HFFc6 (cell line): Measurements from ENCODE around the gene GLRA1. TPM values are rescaled to one million over a fixed set of nuclear protein-coding genes. Genes with fewer than 3 reads are reported as not detected.
A peak's percentile ranks its signal among the peaks of the same experiment; 100 is the strongest.

Experiments
- DNase-seq: peaks from one replicate; pipeline ENCODE4 v3.0.0-alpha.2; 2018
- H3K27ac Mint-ChIP-seq: 2 replicates; pipeline ENCODE4 v1.8.0; 2020; ENCODE audit warnings: mild to moderate bottlenecking, mixed read lengths
- H3K27me3 Mint-ChIP-seq: 2 replicates; pipeline ENCODE4 v1.8.0; 2021; ENCODE audit warnings: mild to moderate bottlenecking, moderate library complexity, mixed read lengths; ENCODE audit not compliant: insufficient read depth
- H3K36me3 Mint-ChIP-seq: 2 replicates; pipeline ENCODE4 v1.8.0; 2021; ENCODE audit warnings: low read depth, mixed read lengths
- H3K4me1 Mint-ChIP-seq: 2 replicates; pipeline ENCODE4 v1.8.0; 2020; ENCODE audit warnings: low read depth, mixed read lengths
- H3K4me3 Mint-ChIP-seq: 2 replicates; pipeline ENCODE4 v1.8.0; 2020; ENCODE audit warnings: mild to moderate bottlenecking, moderate library complexity, mixed read lengths
- H3K9me3 Mint-ChIP-seq: 2 replicates; pipeline ENCODE4 v1.8.0; 2020; ENCODE audit warnings: mild to moderate bottlenecking, mixed read lengths
- total RNA-seq, 6 experiments: library from RNA; stranded (reverse); fragmentation: NEBNext Ultra II Directional; extraction: Animal tissue kit (Norgen Biotek cat#: 25700); gene quantifications; 2 replicates in 1 of 6; 3 replicates in 5 of 6; pipeline ENCODE4 v1.2.3, GENCODE V29; 2021
- TF ChIP-seq, protein P1 (sequence below): fragments of 200-600 bp; sonication (generic); IDR thresholded peaks from 2 replicates; pipeline ENCODE4 v1.5.0; 2021; ENCODE audit warnings: antibody characterized with exemption, mild to moderate bottlenecking

Gene GLRA1
- total RNA-seq, 6 experiments from 2014 or later = not detected

DNA sequence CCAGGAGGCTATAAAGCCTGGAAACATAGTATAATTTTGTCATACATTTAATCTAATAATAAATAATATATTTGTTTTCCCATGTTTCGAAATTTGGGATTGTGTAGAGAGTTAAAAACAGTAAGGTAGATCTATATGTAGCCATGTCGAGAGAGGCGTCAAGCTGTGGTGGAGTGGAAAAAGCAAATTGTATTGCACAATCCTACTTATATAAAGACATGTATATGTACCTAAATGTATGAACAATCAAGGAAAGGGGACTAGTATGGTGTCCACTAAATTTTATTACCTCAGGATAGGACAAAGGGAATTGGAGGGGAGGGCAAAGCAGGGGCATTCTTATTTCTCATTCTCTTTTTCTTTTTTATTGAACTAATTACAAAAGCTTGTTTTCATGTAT, 52.0 kb downstream of the GLRA1 start:
- Mint-ChIP-seq H3K36me3 (no peaks in the 10 kb centered on the region), H3K9me3 (no peaks in the 10 kb centered on the region), H3K4me3 (no peak overlapping the region), H3K4me1 (peaks cover 8% of the 10 kb centered on the region), H3K27ac (no peak overlapping the region), H3K27me3 (no peaks in the 10 kb centered on the region; the same call in none of the 2 replicates)
- TF ChIP-seq, protein P1, sequence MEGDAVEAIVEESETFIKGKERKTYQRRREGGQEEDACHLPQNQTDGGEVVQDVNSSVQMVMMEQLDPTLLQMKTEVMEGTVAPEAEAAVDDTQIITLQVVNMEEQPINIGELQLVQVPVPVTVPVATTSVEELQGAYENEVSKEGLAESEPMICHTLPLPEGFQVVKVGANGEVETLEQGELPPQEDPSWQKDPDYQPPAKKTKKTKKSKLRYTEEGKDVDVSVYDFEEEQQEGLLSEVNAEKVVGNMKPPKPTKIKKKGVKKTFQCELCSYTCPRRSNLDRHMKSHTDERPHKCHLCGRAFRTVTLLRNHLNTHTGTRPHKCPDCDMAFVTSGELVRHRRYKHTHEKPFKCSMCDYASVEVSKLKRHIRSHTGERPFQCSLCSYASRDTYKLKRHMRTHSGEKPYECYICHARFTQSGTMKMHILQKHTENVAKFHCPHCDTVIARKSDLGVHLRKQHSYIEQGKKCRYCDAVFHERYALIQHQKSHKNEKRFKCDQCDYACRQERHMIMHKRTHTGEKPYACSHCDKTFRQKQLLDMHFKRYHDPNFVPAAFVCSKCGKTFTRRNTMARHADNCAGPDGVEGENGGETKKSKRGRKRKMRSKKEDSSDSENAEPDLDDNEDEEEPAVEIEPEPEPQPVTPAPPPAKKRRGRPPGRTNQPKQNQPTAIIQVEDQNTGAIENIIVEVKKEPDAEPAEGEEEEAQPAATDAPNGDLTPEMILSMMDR = no peak
- DNase-seq = no peak

DNA sequence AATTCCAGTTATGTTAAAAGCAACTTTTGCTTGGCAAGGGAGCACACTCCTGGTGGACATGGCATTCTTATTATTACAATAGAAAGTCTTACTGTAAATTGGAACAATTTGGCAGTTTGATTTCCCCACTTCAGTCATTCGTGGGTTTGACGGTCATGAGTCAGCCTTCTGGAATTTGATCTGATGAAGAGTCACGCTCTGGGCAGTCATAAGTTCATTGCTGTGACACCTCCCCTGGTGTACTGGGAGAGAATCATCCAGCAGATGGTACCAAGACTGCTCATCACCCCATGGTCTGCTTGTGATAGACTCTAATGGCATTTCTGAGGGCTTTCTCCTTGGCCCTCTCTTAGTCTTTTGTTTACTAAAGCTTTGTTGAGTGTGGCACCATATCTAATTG, 53.8 kb downstream of the GLRA1 start:
- no peaks in the 10 kb centered on the region for H3K9me3 Mint-ChIP-seq
- peaks cover 1% of the 10 kb centered on the region for H3K27me3 Mint-ChIP-seq
- no peak overlapping the region for H3K27ac Mint-ChIP-seq
- H3K4me1 Mint-ChIP-seq = peaks cover 8% of the 10 kb centered on the region
- no peaks in the 10 kb centered on the region for H3K36me3 Mint-ChIP-seq
- TF ChIP-seq, protein P1 = no peak
- peak; percentile 38 for DNase-seq
- H3K4me3 Mint-ChIP-seq = no peak overlapping the region

DNA sequence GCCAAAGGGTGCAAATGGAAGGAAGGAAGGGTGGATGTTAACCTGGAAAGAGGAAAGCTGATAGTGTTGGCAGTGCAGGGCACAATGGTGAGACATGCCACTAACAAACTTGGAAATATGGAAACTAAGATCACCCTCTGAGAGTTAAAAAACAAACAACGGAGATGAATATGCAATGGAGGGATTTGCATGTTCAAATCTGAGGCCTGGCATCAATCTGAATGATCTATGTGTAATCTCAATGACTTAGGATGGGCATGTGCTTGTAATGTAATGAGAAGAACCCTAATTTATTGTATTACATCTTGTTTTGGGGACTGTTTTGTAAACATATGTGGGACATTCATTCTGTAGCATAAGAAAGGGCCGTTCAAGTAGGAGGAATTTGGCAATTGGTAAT, 54.4 kb downstream of the GLRA1 start:
- TF ChIP-seq, protein P1 = no peak
- Mint-ChIP-seq H3K4me3 (no peak overlapping the region), H3K9me3 (no peaks in the 10 kb centered on the region), H3K27me3 (peaks cover 1% of the 10 kb centered on the region), H3K27ac (no peak overlapping the region), H3K4me1 (peaks cover 8% of the 10 kb centered on the region), H3K36me3 (no peaks in the 10 kb centered on the region)
- no peak for DNase-seq

DNA sequence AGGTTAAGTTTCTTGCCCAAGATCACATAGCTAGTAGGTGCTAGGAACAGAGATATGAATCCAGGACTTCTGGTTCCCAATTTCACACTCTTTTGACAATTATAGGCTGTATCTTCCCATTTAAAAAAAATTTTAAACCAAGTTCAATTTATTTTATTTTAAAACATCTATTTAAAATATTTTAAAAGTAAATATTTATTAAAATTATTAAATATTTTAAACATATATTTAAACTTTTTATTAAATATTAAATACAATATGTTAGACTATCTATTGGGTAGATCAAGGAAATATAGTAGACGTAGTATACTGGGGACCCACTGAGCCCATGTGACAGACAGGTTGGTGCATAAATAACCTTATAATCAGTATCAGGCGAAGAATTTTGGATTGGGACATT, 54.8 kb downstream of the GLRA1 start:
- Mint-ChIP-seq H3K4me3 (no peak overlapping the region), H3K27me3 (peaks cover 1% of the 10 kb centered on the region), H3K4me1 (peaks cover 8% of the 10 kb centered on the region), H3K9me3 (no peaks in the 10 kb centered on the region), H3K27ac (no peak overlapping the region), H3K36me3 (no peaks in the 10 kb centered on the region)
- DNase-seq = no peak
- TF ChIP-seq, protein P1 = no peak

DNA sequence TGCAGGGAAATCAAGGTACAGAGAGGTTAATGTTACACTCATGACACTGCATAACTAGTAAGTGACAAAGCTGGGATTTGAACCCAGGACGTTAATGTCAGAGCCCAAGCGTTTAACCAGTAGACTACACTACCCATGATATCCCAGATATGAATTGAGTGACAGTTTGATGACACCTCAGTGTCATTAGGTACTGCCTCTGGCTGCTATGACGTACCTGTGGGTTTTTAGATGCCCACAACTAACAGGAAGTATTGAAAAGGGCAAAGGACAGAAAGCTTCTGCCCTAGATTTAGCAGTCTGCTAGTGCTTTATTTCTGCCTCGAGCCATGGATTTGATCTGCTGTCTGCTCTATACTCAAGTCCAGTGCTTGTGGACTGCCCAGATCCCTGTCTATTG, 56.2 kb downstream of the GLRA1 start:
- H3K4me3 Mint-ChIP-seq = no peak overlapping the region
- no peak overlapping the region for H3K27ac Mint-ChIP-seq
- no peaks in the 10 kb centered on the region for H3K9me3 Mint-ChIP-seq
- no peak for DNase-seq
- peaks cover 8% of the 10 kb centered on the region for H3K4me1 Mint-ChIP-seq
- no peaks in the 10 kb centered on the region for H3K36me3 Mint-ChIP-seq
- H3K27me3 Mint-ChIP-seq = peaks cover 1% of the 10 kb centered on the region; the same call in 1 of the 2 replicates
- TF ChIP-seq, protein P1 = no peak
